Lower leg skin (tissue), 3 donors: ENCODE data around the gene PTPRT.

Experiments
- CTCF ChIP-seq, 3 donors: fragments of 450-650 bp; IDR thresholded peaks; one replicate each; pipeline ENCODE4 v1.5.1; 2016; ENCODE audit warnings: antibody characterized with exemption in 3 of 3, mild to moderate bottlenecking in 3 of 3, moderate library complexity in 2 of 3
- POLR2A ChIP-seq, 2 donors: fragments of 450-650 bp; IDR thresholded peaks; one replicate each; pipeline ENCODE4 v1.6.1; 2016 to 2017; ENCODE audit warnings: antibody characterized with exemption in 2 of 2, mild to moderate bottlenecking in 1 of 2, moderate library complexity in 1 of 2

- TF ChIP-seq POLR2A (IDR thresholded peaks at IDR 0.05) (no peak), CTCF (IDR thresholded peaks at IDR 0.05) (no peak)
These were observed 17.8 kb downstream of the PTPRT start for GRCh38 chr20:43171930-43172329.
